WTC11 (cell line): Measurements from ENCODE around the gene PTPRJ. TPM values are rescaled to one million over a fixed set of nuclear protein-coding genes. Genes with fewer than 3 reads are reported as not detected.

Experiments used
- ATAC-seq: fragments of 200-7000 bp; cut with Tn5 transposase; 2 replicates; pipeline ENCODE4 v1.10.0; 2021; ENCODE audit warnings: mild to moderate bottlenecking, moderate library complexity
- CTCF ChIA-PET: fragments of 300-600 bp; sonication (Branson Sonifier 250); formaldehyde crosslinking; loops from one replicate; lab custom pipeline; 2021; ENCODE audit warnings: antibody characterized with exemption; lab: Charles Lee
- POLR2A ChIA-PET: fragments of 350-600 bp; sonication (Branson Sonifier 250); formaldehyde crosslinking; loops from one replicate; lab custom pipeline; 2021; ENCODE audit warnings: antibody characterized with exemption; lab: Charles Lee
- DNase-seq: peaks from one replicate; pipeline ENCODE4 v3.0.0; 2021; ENCODE audit warnings: low spot score
- H3K27ac Mint-ChIP-seq: 2 replicates; pipeline ENCODE4 v1.8.0; 2021; ENCODE audit warnings: mixed read lengths
- H3K27me3 Mint-ChIP-seq: 2 replicates; pipeline ENCODE4 v1.8.0; 2021; ENCODE audit warnings: low read depth, mild to moderate bottlenecking, moderate library complexity, mixed read lengths
- H3K36me3 Mint-ChIP-seq: 2 replicates; pipeline ENCODE4 v1.8.0; 2021; ENCODE audit warnings: mixed read lengths
- H3K4me1 Mint-ChIP-seq: 2 replicates; pipeline ENCODE4 v1.8.0; 2022; ENCODE audit warnings: mixed read lengths
- H3K4me3 Mint-ChIP-seq: 2 replicates; pipeline ENCODE4 v1.8.0; 2021; ENCODE audit warnings: mild to moderate bottlenecking, moderate library complexity, mixed read lengths
- H3K9me3 Mint-ChIP-seq: 2 replicates; pipeline ENCODE4 v1.8.0; 2021; ENCODE audit warnings: mixed read lengths
- ATF6 ChIP-seq: sonication (generic); formaldehyde crosslinking; IDR thresholded peaks from 2 replicates; pipeline ENCODE4 v1.8.1; 2023; ENCODE audit warnings: mild to moderate bottlenecking, missing genetic modification reagents
- CREM ChIP-seq: sonication (generic); formaldehyde crosslinking; IDR thresholded peaks from 2 replicates; pipeline ENCODE4 v1.8.1; 2022; ENCODE audit warnings: mild to moderate bottlenecking, missing genetic modification reagents, moderate library complexity
- E2F1 ChIP-seq: sonication (generic); formaldehyde crosslinking; IDR thresholded peaks from 2 replicates; pipeline ENCODE4 v1.8.0; 2022; ENCODE audit warnings: mild to moderate bottlenecking, missing genetic modification reagents
- ERG ChIP-seq: fragments of 250-450 bp; sonication (Bioruptor Pico); IDR thresholded peaks from 2 replicates; pipeline ENCODE4 v1.8.0; 2021; ENCODE audit warnings: mild to moderate bottlenecking
- ETV6 ChIP-seq: sonication (generic); formaldehyde crosslinking; IDR thresholded peaks from 2 replicates; pipeline ENCODE4 v1.8.1; 2022; ENCODE audit warnings: mild to moderate bottlenecking, missing genetic modification reagents
- FOXK1 ChIP-seq: sonication (generic); formaldehyde crosslinking; IDR thresholded peaks from 2 replicates; pipeline ENCODE4 v1.8.0; 2022; ENCODE audit warnings: mild to moderate bottlenecking, moderate library complexity, missing genetic modification reagents
- FOXP4 ChIP-seq: sonication (generic); formaldehyde crosslinking; IDR thresholded peaks from 2 replicates; pipeline ENCODE4 v1.8.0; 2022; ENCODE audit warnings: mild to moderate bottlenecking, missing genetic modification reagents
- JAZF1 ChIP-seq: fragments of 250-450 bp; sonication (Bioruptor Pico); IDR thresholded peaks from 2 replicates; pipeline ENCODE4 v1.9.0; 2021; ENCODE audit warnings: moderate library complexity, mild to moderate bottlenecking, inconsistent platforms
- MLX ChIP-seq: sonication (generic); formaldehyde crosslinking; IDR thresholded peaks from 2 replicates; pipeline ENCODE4 v1.8.1; 2023; ENCODE audit warnings: mild to moderate bottlenecking, missing genetic modification reagents, moderate library complexity
- MXD4 ChIP-seq: fragments of 250-450 bp; sonication (Bioruptor Pico); IDR thresholded peaks from 2 replicates; pipeline ENCODE4 v1.8.0; 2021; ENCODE audit warnings: mild to moderate bottlenecking, moderate library complexity, borderline replicate concordance
- PRDM15 ChIP-seq: sonication (generic); formaldehyde crosslinking; IDR thresholded peaks from 2 replicates; pipeline ENCODE4 v1.8.0; 2022; ENCODE audit warnings: missing genetic modification reagents
- PRRX2 ChIP-seq: fragments of 250-450 bp; sonication (Bioruptor Pico); IDR thresholded peaks from 2 replicates; pipeline ENCODE4 v1.8.0; 2021; ENCODE audit warnings: mild to moderate bottlenecking
- SMAD4 ChIP-seq: sonication (generic); formaldehyde crosslinking; IDR thresholded peaks from 2 replicates; pipeline ENCODE4 v1.8.0; 2022; ENCODE audit warnings: mild to moderate bottlenecking, missing genetic modification reagents
- SP1 ChIP-seq: sonication (generic); formaldehyde crosslinking; conservative IDR thresholded peaks from 2 replicates; pipeline ENCODE4 v1.8.1; 2022; ENCODE audit warnings: missing genetic modification reagents
- TEAD4 ChIP-seq: sonication (generic); formaldehyde crosslinking; IDR thresholded peaks from 2 replicates; pipeline ENCODE4 v1.8.0; 2022; ENCODE audit warnings: mild to moderate bottlenecking, missing genetic modification reagents
- ZNF121 ChIP-seq: sonication (generic); formaldehyde crosslinking; IDR thresholded peaks from 2 replicates; pipeline ENCODE4 v1.8.0; 2023; ENCODE audit warnings: missing genetic modification reagents
- ZNF138 ChIP-seq: sonication (generic); formaldehyde crosslinking; conservative IDR thresholded peaks from 2 replicates; pipeline ENCODE4 v1.8.1; 2022; ENCODE audit warnings: mild to moderate bottlenecking, moderate library complexity, missing genetic modification reagents
- ZNF396 ChIP-seq: fragments of 250-450 bp; sonication (Bioruptor Pico); IDR thresholded peaks from 2 replicates; pipeline ENCODE4 v1.8.0; 2021; ENCODE audit warnings: mild to moderate bottlenecking, moderate library complexity, borderline replicate concordance
- ZNF512 ChIP-seq: sonication (generic); formaldehyde crosslinking; IDR thresholded peaks from 2 replicates; pipeline ENCODE4 v1.8.1; 2022; ENCODE audit warnings: missing genetic modification reagents, borderline replicate concordance
- total RNA-seq: library from RNA; stranded (reverse); gene quantifications from 3 replicates; pipeline ENCODE4 v1.2.3, GENCODE V29; 2021

PTPRJ gene
- total RNA-seq, 1 experiment from 2014 or later: 19.5 TPM

GRCh38 chr11:48110509-48110766 is 130.1 kb downstream of the PTPRJ start:
- Mint-ChIP-seq H3K4me1 (peaks cover 15% of the 10 kb centered on the region), H3K27ac (no peak overlapping the region), H3K36me3 (peaks cover 11% of the 10 kb centered on the region), H3K9me3 (peaks cover 11% of the 10 kb centered on the region), H3K4me3 (no peak overlapping the region), H3K27me3 (no peaks in the 10 kb centered on the region)
- POLR2A ChIA-PET: no interaction called here
- ATAC-seq (no peak), DNase-seq (no peak)
- CTCF ChIA-PET: interaction anchor here (1.9 to 5.8 kb wide), 3 partner anchors 11 to 176 kb away, joined by 8 to 60 read pairs (median 14); no protein-coding TSS in a partner anchor
- TF ChIP-seq ZNF138 (CRISPR knock-in tag) (no peak), ZNF396 (no peak), ATF6 (CRISPR knock-in tag) (no peak), CREM (CRISPR knock-in tag) (no peak), FOXP4 (CRISPR knock-in tag) (no peak), SP1 (no peak), FOXK1 (CRISPR knock-in tag) (no peak), MXD4 (CRISPR knock-in tag) (no peak)

GRCh38 chr11:48111891-48112290 is 131.5 kb downstream of the PTPRJ start:
- no peak overlapping the region for H3K27ac Mint-ChIP-seq
- H3K36me3 Mint-ChIP-seq: peaks cover 11% of the 10 kb centered on the region
- POLR2A ChIA-PET: interaction anchor here (0.6 kb wide), 1 partner anchor 73 kb away, joined by 6 read pairs; no protein-coding TSS in a partner anchor
- H3K9me3 Mint-ChIP-seq: peaks cover 11% of the 10 kb centered on the region
- no peaks in the 10 kb centered on the region for H3K27me3 Mint-ChIP-seq
- H3K4me3 Mint-ChIP-seq: no peak overlapping the region
- ATAC-seq (no peak), DNase-seq (no peak)
- CTCF ChIA-PET: interaction anchor here (0.9 to 5.8 kb wide), 2 partner anchors 61 to 177 kb away, joined by 3 to 60 read pairs; no protein-coding TSS in a partner anchor
- peaks cover 15% of the 10 kb centered on the region for H3K4me1 Mint-ChIP-seq
- no peak for TF ChIP-seq MLX (CRISPR knock-in tag)
- TF ChIP-seq PRRX2: no peak
- no peak for TF ChIP-seq FOXK1 (CRISPR knock-in tag)
- no peak for TF ChIP-seq JAZF1
- TF ChIP-seq ZNF121 (CRISPR knock-in tag): no peak
- TF ChIP-seq PRDM15: no peak
- TF ChIP-seq SMAD4: no peak
- no peak for TF ChIP-seq ERG (CRISPR knock-in tag)
- TF ChIP-seq FOXP4 (CRISPR knock-in tag): no peak
- TF ChIP-seq ETV6 (CRISPR knock-in tag): no peak
- no peak for TF ChIP-seq ZNF138 (CRISPR knock-in tag)
- no peak for TF ChIP-seq TEAD4
- no peak for TF ChIP-seq ZNF512 (CRISPR knock-in tag)
- no peak for TF ChIP-seq E2F1 (CRISPR knock-in tag)
